SK-N-SH (cell line): ENCODE results near the gene ELMOD1. TPM values are rescaled to one million over a fixed set of nuclear protein-coding genes. Genes with fewer than 3 reads are reported as not detected.

Experiments used
- CTCF ChIA-PET: fragments of 300-600, 350-600 bp; formaldehyde crosslinking; extraction: SDS; loops from one replicate; lab custom pipeline; 2021; lab: Yijun Ruan, JAX
- POLR2A ChIA-PET: fragments of 350-600 bp; sonication (Branson Sonifier 250); formaldehyde crosslinking; extraction: SDS; loops from one replicate; lab custom pipeline; 2020; ENCODE audit warnings: antibody characterized with exemption, inconsistent platforms; lab: Yijun Ruan, JAX
- DNase-seq: peaks from one replicate; pipeline ENCODE4 v3.0.0; 2012
- H2AFZ ChIP-seq: fragments of 200-600 bp; sonication (generic); 2 replicates; pipeline ENCODE4 v1.8.1; 2016; ENCODE audit warnings: antibody characterized with exemption, mild to moderate bottlenecking, low read depth
- H3F3A ChIP-seq: fragments of 200-600 bp; sonication (generic); replicated peaks from 2 replicates; pipeline ENCODE3; 2016; ENCODE audit warnings: antibody characterized with exemption, mild to moderate bottlenecking; ENCODE audit not compliant: insufficient read depth
- H3K27ac ChIP-seq, 2 experiments: fragments of 200-500 bp in 1 of 2; fragments of 200-600 bp in 1 of 2; sonication (Bioruptor generic) in 1 of 2; sonication (generic), shearing (Covaris generic) in 1 of 2; 2 replicates each; pipeline versions ENCODE4 v1.5.1 to v1.6.1; 2014 to 2016; ENCODE audit warnings: low read depth in 2 of 2, inconsistent platforms in 1 of 2, low read length in 1 of 2, mild to moderate bottlenecking in 1 of 2, mixed read lengths in 1 of 2
- H3K27me3 ChIP-seq: fragments of 200-600 bp; sonication (generic), shearing (Covaris generic); 2 replicates; pipeline ENCODE4 v1.6.1; 2016; ENCODE audit warnings: mixed run types; ENCODE audit not compliant: insufficient read depth
- H3K36me3 ChIP-seq, 2 experiments: fragments of 200-500 bp in 1 of 2; fragments of 200-600 bp in 1 of 2; sonication (Bioruptor generic) in 1 of 2; sonication (generic) in 1 of 2; replicated peaks in 1 of 2; 2 replicates each; pipeline versions ENCODE3 to v1.5.1; 2014 to 2016; ENCODE audit warnings: low read length in 1 of 2, mild to moderate bottlenecking in 1 of 2; ENCODE audit not compliant: insufficient read depth in 2 of 2, control insufficient read depth in 1 of 2
- H3K4me1 ChIP-seq, 2 experiments: fragments of 200-500 bp in 1 of 2; fragments of 200-600 bp in 1 of 2; sonication (Bioruptor generic) in 1 of 2; sonication (generic), shearing (Covaris generic) in 1 of 2; 2 replicates each; pipeline versions ENCODE4 v1.5.1 to v1.6.1; 2014 to 2016; ENCODE audit warnings: low read depth in 1 of 2, low read length in 1 of 2, mixed run types in 1 of 2; ENCODE audit not compliant: insufficient read depth in 2 of 2, control insufficient read depth in 1 of 2
- H3K4me2 ChIP-seq: fragments of 200-600 bp; sonication (generic), shearing (Covaris generic); 2 replicates; pipeline ENCODE4 v1.6.1; 2017; ENCODE audit warnings: mixed run types
- H3K4me3 ChIP-seq, 2 experiments: fragments of 200-500 bp in 1 of 2; fragments of 200-600 bp in 1 of 2; sonication (Bioruptor generic) in 1 of 2; sonication (generic), shearing (Covaris generic) in 1 of 2; 2 replicates each; pipeline versions ENCODE4 v1.5.1 to v1.8.1; 2014 to 2016; ENCODE audit warnings: low read depth in 2 of 2, inconsistent platforms in 1 of 2, low read length in 1 of 2, mild to moderate bottlenecking in 1 of 2, mixed read lengths in 1 of 2, moderate library complexity in 1 of 2
- H3K79me2 ChIP-seq: fragments of 200-600 bp; sonication (generic); 2 replicates; pipeline ENCODE4 v1.8.1; 2017; ENCODE audit warnings: mild to moderate bottlenecking; ENCODE audit not compliant: insufficient read depth
- H3K9ac ChIP-seq: fragments of 200-600 bp; sonication (generic); 2 replicates; pipeline ENCODE4 v1.6.1; 2017; ENCODE audit warnings: mixed run types
- H3K9me2 ChIP-seq: fragments of 200-600 bp; sonication (generic); 2 replicates; pipeline ENCODE4 v1.6.1; 2017; ENCODE audit warnings: mixed run types
- H3K9me3 ChIP-seq: fragments of 200-600 bp; sonication (generic); 2 replicates; pipeline ENCODE4 v1.6.1; 2017; ENCODE audit warnings: mixed run types, mild to moderate bottlenecking, moderate library complexity
- H4K20me1 ChIP-seq: fragments of 200-600 bp; sonication (generic); 2 replicates; pipeline ENCODE4 v1.6.1; 2017; ENCODE audit warnings: mild to moderate bottlenecking, mixed run types; ENCODE audit not compliant: insufficient read depth
- CTCF ChIP-seq: fragments of 200-600 bp; sonication (generic); IDR thresholded peaks from 2 replicates; pipeline ENCODE4 v1.6.1; 2017; ENCODE audit warnings: antibody characterized with exemption, mild to moderate bottlenecking, moderate library complexity
- ELF1 ChIP-seq: IDR thresholded peaks from 2 replicates; pipeline ENCODE4 v1.4.0; 2012
- FOXM1 ChIP-seq: IDR thresholded peaks from 2 replicates; pipeline ENCODE4 v1.4.0; 2012; ENCODE audit warnings: low read depth, mild to moderate bottlenecking
- MAX ChIP-seq: IDR thresholded peaks from 2 replicates; pipeline ENCODE4 v1.4.0; 2012; ENCODE audit warnings: low read depth
- RAD21 ChIP-seq: IDR thresholded peaks from 2 replicates; pipeline ENCODE4 v1.6.1; 2012; ENCODE audit warnings: mild to moderate bottlenecking, low read length
- REST ChIP-seq: IDR thresholded peaks from 2 replicates; pipeline ENCODE4 v1.6.1; 2012; ENCODE audit warnings: mild to moderate bottlenecking, low read depth, low read length, moderate library complexity
- SIN3A ChIP-seq: IDR thresholded peaks from 2 replicates; pipeline ENCODE4 v1.6.1; 2012; ENCODE audit warnings: low read depth, mild to moderate bottlenecking, low read length, moderate library complexity, borderline replicate concordance
- TCF12 ChIP-seq: IDR thresholded peaks from 2 replicates; pipeline ENCODE4 v1.4.0; 2012
- USF2 ChIP-seq: fragments of 150-350 bp; IDR thresholded peaks from 2 replicates; pipeline ENCODE4 v1.6.1; 2017; ENCODE audit warnings: antibody characterized with exemption, low read length, low read depth, borderline replicate concordance
- WGBS: methylation state at CpG from one replicate; pipeline ENCODE4 v1.1.6; 2017; ENCODE audit warnings: low lambda C conversion rate; 5-methylcytosine and 5-hydroxymethylcytosine counted together
- polyA plus RNA-seq, 3 experiments: library from polyadenylated mRNA; depleted of rRNA; stranded (reverse); fragments of >200 nt; gene quantifications; 2 replicates each; pipeline ENCODE4 v1.2.3, GENCODE V29; 2012

The ELMOD1 gene
- polyA plus RNA-seq, 1 of the 3 experiments (the other 2 are of a cell fraction): not detected

GRCh38 chr11:107605061-107606006 lies 14.4 kb downstream of the ELMOD1 start:
- H3K27me3 ChIP-seq: peaks cover 32% of the 10 kb centered on the region; the same call in 1 of the 2 replicates
- ChIA-PET POLR2A (no interaction called here), CTCF (interaction anchor here (1.7 to 2.3 kb wide), 3 partner anchors 9 to 42 kb away, joined by 5 to 7 read pairs (median 6); no protein-coding TSS in a partner anchor)
- no peak overlapping the region for H3K9ac ChIP-seq
- no peak for DNase-seq
- no peak overlapping the region for H3K4me2 ChIP-seq
- H3K27ac ChIP-seq: no peak overlapping the region
- H3K79me2 ChIP-seq: no peaks in the 10 kb centered on the region
- H3K9me2 ChIP-seq: no peaks in the 10 kb centered on the region
- TF ChIP-seq ELF1 (no peak), RAD21 (peak; percentile 12; the same call in 1 of the 2 replicates), CTCF (peak; percentile 22)
- H4K20me1 ChIP-seq: no peaks in the 10 kb centered on the region
- no peaks in the 10 kb centered on the region for H3F3A ChIP-seq
- H3K36me3 ChIP-seq: no peaks in the 10 kb centered on the region
- 67% methylated on average over 9 of the region's 9 CpGs for WGBS
- H2AFZ ChIP-seq: no peak overlapping the region
- no peaks in the 10 kb centered on the region for H3K4me1 ChIP-seq
- no peaks in the 10 kb centered on the region for H3K9me3 ChIP-seq
- no peak overlapping the region for H3K4me3 ChIP-seq

GRCh38 chr11:107606141-107606540 lies 15.2 kb downstream of the ELMOD1 start:
- Histone ChIP-seq H3K27me3 (peaks cover 37% of the 10 kb centered on the region; the same call in 1 of the 2 replicates), H3K27ac (no peak overlapping the region), H3K4me2 (no peak overlapping the region), H3K36me3 (no peaks in the 10 kb centered on the region), H3K4me3 (no peak overlapping the region), H3K9me3 (no peaks in the 10 kb centered on the region), H2AFZ (no peak overlapping the region), H3K79me2 (no peaks in the 10 kb centered on the region), H3F3A (no peaks in the 10 kb centered on the region), H3K9ac (no peak overlapping the region), H3K4me1 (no peaks in the 10 kb centered on the region), H4K20me1 (no peaks in the 10 kb centered on the region), H3K9me2 (no peaks in the 10 kb centered on the region)
- WGBS: 0% methylated on average over 2 of the region's 3 CpGs
- ChIA-PET POLR2A (no interaction called here), CTCF (interaction anchor here (0.6 to 2.3 kb wide), 4 partner anchors 10 to 83 kb away, joined by 3 to 6 read pairs (median 4); no protein-coding TSS in a partner anchor)
- TF ChIP-seq FOXM1 (no peak), SIN3A (no peak), TCF12 (no peak), REST (no peak), MAX (no peak), USF2 (no peak)
- peak; percentile 5 for DNase-seq
